A549 (cell line): ENCODE data around the gene ZFP92. TPM values are rescaled to one million over a fixed set of nuclear protein-coding genes. Genes with fewer than 3 reads are reported as not detected.

Experiments used
- ATAC-seq, 2 experiments: fragments of 200-7000 bp in 1 of 2; fragments of >200 bp in 1 of 2; cut with Nextera tagmentation in 1 of 2; cut with Tn5 transposase in 1 of 2; 3 replicates each; pipeline versions ENCODE4 v1.8.0 to v1.9.1; 2018 to 2020; ENCODE audit warnings: mild to moderate bottlenecking in 1 of 2, moderate library complexity in 1 of 2
- CTCF ChIA-PET: fragments of 300-600 bp; sonication (Branson Sonifier 250); formaldehyde crosslinking; extraction: SDS; loops from one replicate; lab custom pipeline; 2021; ENCODE audit warnings: antibody characterized with exemption, inconsistent platforms; lab: Yijun Ruan, JAX
- POLR2A ChIA-PET: fragments of 350-600 bp; formaldehyde crosslinking; extraction: SDS; loops from one replicate; lab custom pipeline; 2021; ENCODE audit warnings: antibody characterized with exemption, inconsistent platforms; lab: Yijun Ruan, JAX
- DNase-seq, 2 experiments: peaks; one replicate each; pipeline versions ENCODE4 v3.0.0 to v3.0.0-alpha.2; 2011 to 2016; ENCODE audit warnings: low read depth in 1 of 2, low spot score in 1 of 2
- FAIRE-seq: peaks from 2 replicates; lab custom pipeline; 2011; peaks lifted over from hg19 to GRCh38; lab: Jason Lieb, UNC
- H3K27ac ChIP-seq, 2 experiments: fragments of >200 bp; sonication (Bioruptor Twin); formaldehyde crosslinking; 3 replicates each; pipeline ENCODE4 v1.5.1; 2016 to 2017
- H3K4me1 ChIP-seq: fragments of >200 bp; sonication (Bioruptor Twin); formaldehyde crosslinking; 3 replicates; pipeline ENCODE4 v1.6.1; 2016
- H3K4me2 ChIP-seq: fragments of >200 bp; sonication (Bioruptor Twin); formaldehyde crosslinking; 3 replicates; pipeline ENCODE4 v1.6.1; 2016
- H3K4me3 ChIP-seq: fragments of >200 bp; sonication (Bioruptor Twin); formaldehyde crosslinking; 3 replicates; pipeline ENCODE4 v1.5.1; 2016
- H3K9me3 ChIP-seq: fragments of >200 bp; sonication (Bioruptor Twin); formaldehyde crosslinking; 3 replicates; pipeline ENCODE4 v1.6.1; 2016
- CBX8 ChIP-seq: fragments of 200-600 bp; sonication (generic); IDR thresholded peaks from 2 replicates; pipeline ENCODE4 v1.6.1; 2016
- CEBPB ChIP-seq, 2 experiments: fragments of >200 bp in 1 of 2; sonication (Bioruptor Twin) in 1 of 2; formaldehyde crosslinking in 1 of 2; IDR thresholded peaks; 2 replicates each; pipeline ENCODE4 v1.6.1; 2012 to 2016
- GATA3 ChIP-seq: IDR thresholded peaks from 2 replicates; pipeline ENCODE4 v1.6.1; 2012; ENCODE audit warnings: borderline replicate concordance
- HDAC2 ChIP-seq: fragments of 200-600 bp; sonication (generic); IDR thresholded peaks from 2 replicates; pipeline ENCODE4 v1.6.1; 2016
- HOXA7 ChIP-seq: fragments of 250-450 bp; sonication (Bioruptor Pico); IDR thresholded peaks from 2 replicates; pipeline ENCODE4 v1.5.0; 2020; ENCODE audit warnings: mild to moderate bottlenecking, moderate library complexity
- HOXB13 ChIP-seq: fragments of 250-450 bp; sonication (Bioruptor Pico); IDR thresholded peaks from 2 replicates; pipeline ENCODE4 v1.5.0; 2020; ENCODE audit warnings: low read depth, mild to moderate bottlenecking, moderate library complexity
- HOXB5 ChIP-seq: fragments of 250-450 bp; sonication (Bioruptor Pico); IDR thresholded peaks from 2 replicates; pipeline ENCODE4 v1.5.0; 2020; ENCODE audit warnings: mild to moderate bottlenecking, moderate library complexity
- MAFK ChIP-seq: fragments of 450-650 bp; IDR thresholded peaks from 2 replicates; pipeline ENCODE4 v1.6.1; 2014; ENCODE audit not compliant: partially characterized antibody
- NFE2L2 ChIP-seq: fragments of 150-350 bp; conservative IDR thresholded peaks from 2 replicates; pipeline ENCODE4 v1.6.1; 2014; ENCODE audit warnings: low read length
- NR3C1 ChIP-seq: fragments of >200 bp; sonication (Bioruptor Twin); formaldehyde crosslinking; IDR thresholded peaks from 3 replicates; pipeline ENCODE4 v1.6.1; 2017
- PHF8 ChIP-seq: fragments of 200-600 bp; sonication (generic); IDR thresholded peaks from 2 replicates; pipeline ENCODE4 v1.6.1; 2016; ENCODE audit warnings: low read depth, mild to moderate bottlenecking, antibody characterized with exemption, moderate library complexity, borderline replicate concordance
- RARB ChIP-seq: fragments of 250-450 bp; sonication (Bioruptor Pico); IDR thresholded peaks from 2 replicates; pipeline ENCODE4 v1.8.0; 2021; ENCODE audit warnings: mild to moderate bottlenecking, moderate library complexity
- RCOR1 ChIP-seq: fragments of 150-350 bp; IDR thresholded peaks from 2 replicates; pipeline ENCODE4 v1.6.1; 2014; ENCODE audit warnings: antibody characterized with exemption, low read length, low read depth
- SREBF2 ChIP-seq: fragments of 450-650 bp; IDR thresholded peaks from 2 replicates; pipeline ENCODE4 v1.6.1; 2014; ENCODE audit warnings: mild to moderate bottlenecking, moderate library complexity
- ZNF302 ChIP-seq: fragments of 250-450 bp; sonication (Bioruptor Pico); IDR thresholded peaks from 2 replicates; pipeline ENCODE4 v1.9.0; 2021; ENCODE audit warnings: inconsistent platforms, mild to moderate bottlenecking, moderate library complexity
- WGBS: methylation state at CpG from one replicate; pipeline ENCODE4 v1.1.6; 2017; ENCODE audit errors: missing lambda C conversion rate; 5-methylcytosine and 5-hydroxymethylcytosine counted together
- polyA plus RNA-seq, 4 experiments: library from polyadenylated mRNA; depleted of rRNA in 3 of 4; stranded (reverse); fragments of >200 nt; fragmentation: RNase III in 1 of 4; extraction: RNeasy Plus Mini Kit Qiagen cat#74134 plus additional on column Dnase treatment in 1 of 4; gene quantifications; 2 replicates in 3 of 4; 3 replicates in 1 of 4; pipeline ENCODE4 v1.2.3, GENCODE V29; 2011 to 2017
- TF ChIP-seq, protein P1 (sequence below): IDR thresholded peaks from 2 replicates; pipeline ENCODE4 v1.6.1; 2012; ENCODE audit warnings: low read depth, borderline replicate concordance
- TF ChIP-seq, protein P2 (sequence below): IDR thresholded peaks from 2 replicates; pipeline ENCODE4 v1.6.1; 2012
- TF ChIP-seq, protein P3 (sequence below): fragments of 200-600 bp; sonication (generic); IDR thresholded peaks from 2 replicates; pipeline ENCODE4 v1.6.1; 2016; ENCODE audit warnings: antibody characterized with exemption, mild to moderate bottlenecking, moderate library complexity

ZFP92 gene
- polyA plus RNA-seq, 2 of the 4 experiments (the other 2 are of a cell fraction): 0.47 to 0.70 TPM

DNA sequence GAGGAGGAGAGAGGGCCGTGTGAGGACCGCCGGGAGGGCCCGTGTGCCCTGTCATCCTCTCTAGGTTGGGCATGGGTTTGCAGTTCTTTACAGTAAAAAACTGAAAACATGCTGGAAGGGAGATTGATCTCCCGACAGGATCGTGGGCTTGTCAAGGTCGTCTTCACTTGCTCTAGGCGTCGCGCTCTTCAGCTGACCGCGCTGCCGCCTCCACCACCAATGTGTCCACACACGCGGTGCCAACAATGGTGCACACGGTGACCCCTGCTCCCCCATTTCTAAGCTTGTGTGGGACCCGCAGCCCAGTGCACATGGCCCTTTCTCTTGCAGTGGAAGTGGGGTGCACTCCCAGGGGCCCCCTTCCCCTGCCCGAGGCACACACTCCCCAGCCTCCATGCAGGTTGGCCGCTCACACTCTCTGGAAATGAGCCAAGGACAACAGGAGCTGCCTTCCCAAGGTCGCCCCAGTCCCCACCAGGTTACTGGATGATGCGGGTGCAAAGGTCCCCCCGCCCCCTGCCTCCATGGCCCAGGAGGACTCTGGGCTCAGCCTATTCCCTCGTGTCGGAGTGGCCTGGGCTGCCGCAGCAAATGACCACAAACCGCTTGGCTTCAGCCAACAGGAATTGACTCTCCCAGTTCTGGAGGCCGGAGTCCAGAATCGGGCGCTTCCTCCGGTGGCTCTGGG, 1.7 kb upstream of the ZFP92 start:
- TF ChIP-seq MAFK (no peak), HOXA7 (CRISPR knock-in tag) (no peak), ZNF302 (CRISPR knock-in tag) (no peak), RCOR1 (no peak), SREBF2 (no peak), CBX8 (no peak), HDAC2 (no peak), NFE2L2 (no peak), HOXB5 (CRISPR knock-in tag) (no peak), PHF8 (no peak)
- TF ChIP-seq, protein P1, sequence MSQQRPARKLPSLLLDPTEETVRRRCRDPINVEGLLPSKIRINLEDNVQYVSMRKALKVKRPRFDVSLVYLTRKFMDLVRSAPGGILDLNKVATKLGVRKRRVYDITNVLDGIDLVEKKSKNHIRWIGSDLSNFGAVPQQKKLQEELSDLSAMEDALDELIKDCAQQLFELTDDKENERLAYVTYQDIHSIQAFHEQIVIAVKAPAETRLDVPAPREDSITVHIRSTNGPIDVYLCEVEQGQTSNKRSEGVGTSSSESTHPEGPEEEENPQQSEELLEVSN: no peak

DNA sequence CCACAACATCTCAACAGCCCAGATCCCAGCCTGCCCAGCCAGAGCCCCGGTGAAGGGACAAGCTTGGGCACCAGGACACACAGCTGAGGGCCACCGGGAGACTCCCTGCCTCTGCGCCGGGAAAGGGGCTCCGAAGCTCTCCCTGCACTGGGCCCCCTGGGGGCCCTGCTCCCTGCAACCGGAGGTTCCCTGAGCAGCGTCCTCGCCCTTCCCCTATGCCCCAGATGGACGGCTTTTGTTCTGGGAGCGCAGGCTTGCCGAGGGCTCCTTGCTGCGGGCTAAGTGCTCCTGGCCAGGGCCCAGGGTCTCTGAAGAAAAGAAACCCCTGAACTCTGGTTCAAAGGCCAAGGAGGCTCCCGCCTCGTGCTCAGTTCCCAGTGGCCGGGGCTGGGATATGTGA, 899 bp upstream of the ZFP92 start:
- TF ChIP-seq NR3C1: no peak
- TF ChIP-seq, protein P2, sequence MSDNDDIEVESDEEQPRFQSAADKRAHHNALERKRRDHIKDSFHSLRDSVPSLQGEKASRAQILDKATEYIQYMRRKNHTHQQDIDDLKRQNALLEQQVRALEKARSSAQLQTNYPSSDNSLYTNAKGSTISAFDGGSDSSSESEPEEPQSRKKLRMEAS: no peak
- ChIA-PET CTCF (interaction anchor here (0.6 kb wide), 2 partner anchors 60 to 372 kb away, joined by 3 read pairs; partner anchors contain the start of gene HAUS7), POLR2A (no interaction called here)
- Histone ChIP-seq H3K9me3 (no peaks in the 10 kb centered on the region), H3K27ac (no peak overlapping the region), H3K4me1 (no peaks in the 10 kb centered on the region), H3K4me3 (no peak overlapping the region), H3K4me2 (no peak overlapping the region)
- 85% methylated on average over 10 of the region's 15 CpGs for WGBS
- FAIRE-seq (no peak), ATAC-seq (no peak), DNase-seq (no peak)

More for the DNA sequence above, 1.7 kb upstream of the ZFP92 start:
- Histone ChIP-seq H3K4me3 (no peak overlapping the region), H3K27ac (no peak overlapping the region), H3K4me1 (no peaks in the 10 kb centered on the region), H3K4me2 (no peak overlapping the region), H3K9me3 (no peaks in the 10 kb centered on the region)
- CTCF ChIA-PET: interaction anchor here (0.6 kb wide), 2 partner anchors 61 to 371 kb away, joined by 3 read pairs; partner anchors contain the start of gene HAUS7
- ATAC-seq (no peak), FAIRE-seq (no peak), DNase-seq (no peak)
- 75% methylated on average over 24 of the region's 30 CpGs for WGBS
- POLR2A ChIA-PET: no interaction called here

DNA sequence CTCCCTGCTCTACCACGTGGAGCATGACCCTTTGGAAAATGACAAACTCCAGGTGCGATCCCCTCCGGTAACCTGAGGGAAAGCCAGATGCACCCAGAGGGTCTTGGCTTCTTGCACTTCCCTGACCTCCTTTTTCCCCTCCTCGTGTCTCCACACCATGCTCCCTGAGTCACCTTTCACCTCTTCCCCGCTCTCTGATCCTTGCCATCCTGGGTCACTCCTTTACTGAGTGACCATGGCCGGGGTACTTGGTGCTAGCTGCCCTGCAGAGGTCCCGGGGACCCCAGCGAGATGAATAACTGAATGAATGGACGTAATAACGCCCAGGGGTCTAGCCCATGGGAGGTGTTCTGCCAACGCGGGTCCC, 401 bp upstream of the ZFP92 start:
- Histone ChIP-seq H3K4me1 (no peaks in the 10 kb centered on the region), H3K4me2 (peak overlapping the region; percentile 80), H3K27ac (peak overlapping the region in 1 of 2 experiments; percentile 81; a peak in 3 of 6 replicates), H3K4me3 (peak overlapping the region; percentile 50), H3K9me3 (no peaks in the 10 kb centered on the region)
- TF ChIP-seq GATA3: no peak
- no peak for TF ChIP-seq CEBPB (IDR thresholded peaks at IDR 0.05)
- no peak for TF ChIP-seq RARB (CRISPR knock-in tag)
- no peak for TF ChIP-seq HOXB13 (CRISPR knock-in tag)
- TF ChIP-seq, protein P3, sequence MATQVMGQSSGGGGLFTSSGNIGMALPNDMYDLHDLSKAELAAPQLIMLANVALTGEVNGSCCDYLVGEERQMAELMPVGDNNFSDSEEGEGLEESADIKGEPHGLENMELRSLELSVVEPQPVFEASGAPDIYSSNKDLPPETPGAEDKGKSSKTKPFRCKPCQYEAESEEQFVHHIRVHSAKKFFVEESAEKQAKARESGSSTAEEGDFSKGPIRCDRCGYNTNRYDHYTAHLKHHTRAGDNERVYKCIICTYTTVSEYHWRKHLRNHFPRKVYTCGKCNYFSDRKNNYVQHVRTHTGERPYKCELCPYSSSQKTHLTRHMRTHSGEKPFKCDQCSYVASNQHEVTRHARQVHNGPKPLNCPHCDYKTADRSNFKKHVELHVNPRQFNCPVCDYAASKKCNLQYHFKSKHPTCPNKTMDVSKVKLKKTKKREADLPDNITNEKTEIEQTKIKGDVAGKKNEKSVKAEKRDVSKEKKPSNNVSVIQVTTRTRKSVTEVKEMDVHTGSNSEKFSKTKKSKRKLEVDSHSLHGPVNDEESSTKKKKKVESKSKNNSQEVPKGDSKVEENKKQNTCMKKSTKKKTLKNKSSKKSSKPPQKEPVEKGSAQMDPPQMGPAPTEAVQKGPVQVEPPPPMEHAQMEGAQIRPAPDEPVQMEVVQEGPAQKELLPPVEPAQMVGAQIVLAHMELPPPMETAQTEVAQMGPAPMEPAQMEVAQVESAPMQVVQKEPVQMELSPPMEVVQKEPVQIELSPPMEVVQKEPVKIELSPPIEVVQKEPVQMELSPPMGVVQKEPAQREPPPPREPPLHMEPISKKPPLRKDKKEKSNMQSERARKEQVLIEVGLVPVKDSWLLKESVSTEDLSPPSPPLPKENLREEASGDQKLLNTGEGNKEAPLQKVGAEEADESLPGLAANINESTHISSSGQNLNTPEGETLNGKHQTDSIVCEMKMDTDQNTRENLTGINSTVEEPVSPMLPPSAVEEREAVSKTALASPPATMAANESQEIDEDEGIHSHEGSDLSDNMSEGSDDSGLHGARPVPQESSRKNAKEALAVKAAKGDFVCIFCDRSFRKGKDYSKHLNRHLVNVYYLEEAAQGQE: no peak
- DNase-seq (no peak), ATAC-seq (no peak), FAIRE-seq (no peak)
- CTCF ChIA-PET: no interaction called here
- 73% methylated on average over 8 of the region's 12 CpGs for WGBS
- POLR2A ChIA-PET: no interaction called here
